Hepatocyte (in vitro differentiated cells): ENCODE measurements around the gene IGFBP6. TPM values are rescaled to one million over a fixed set of nuclear protein-coding genes. Genes with fewer than 3 reads are reported as not detected.

ENCODE experiments used
- DNase-seq: peaks from one replicate; pipeline ENCODE4 v3.0.0-alpha.2; 2016; ENCODE audit warnings: low spot score
- H2AFZ ChIP-seq: fragments of 200-600 bp; sonication (generic); 2 replicates; pipeline ENCODE4 v1.6.0; 2016; ENCODE audit warnings: antibody characterized with exemption, mild to moderate bottlenecking
- H3K27ac ChIP-seq: fragments of 200-600 bp; sonication (generic); 2 replicates; pipeline ENCODE4 v1.5.1; 2016; ENCODE audit warnings: mild to moderate bottlenecking
- H3K27me3 ChIP-seq: fragments of 200-600 bp; sonication (generic); 2 replicates; pipeline ENCODE4 v1.6.1; 2016
- H3K36me3 ChIP-seq: fragments of 200-600 bp; sonication (generic); replicated peaks from 2 replicates; pipeline ENCODE4 v1.5.1; 2016; ENCODE audit warnings: low read depth; ENCODE audit not compliant: insufficient read depth
- H3K4me1 ChIP-seq: fragments of 200-600 bp; sonication (generic); 2 replicates; pipeline ENCODE4 v1.5.1; 2016; ENCODE audit warnings: mild to moderate bottlenecking, moderate library complexity; ENCODE audit not compliant: insufficient read depth
- H3K4me2 ChIP-seq: fragments of 200-600 bp; sonication (generic); 2 replicates; pipeline ENCODE4 v1.6.0; 2016
- H3K4me3 ChIP-seq: fragments of 200-600 bp; sonication (generic); 2 replicates; pipeline ENCODE4 v1.5.1; 2016; ENCODE audit warnings: mild to moderate bottlenecking
- H3K79me2 ChIP-seq: fragments of 200-600 bp; sonication (generic); 2 replicates; pipeline ENCODE4 v1.6.0; 2017; ENCODE audit warnings: mild to moderate bottlenecking
- H3K9me2 ChIP-seq: fragments of 200-600 bp; sonication (generic); replicated peaks from 2 replicates; pipeline ENCODE4 v1.6.0; 2017; ENCODE audit warnings: mild to moderate bottlenecking; ENCODE audit not compliant: insufficient read depth
- H3K9me3 ChIP-seq: fragments of 200-600 bp; sonication (generic); 2 replicates; pipeline ENCODE4 v1.5.1; 2016; ENCODE audit warnings: low read depth, mild to moderate bottlenecking
- H4K20me1 ChIP-seq: fragments of 200-600 bp; sonication (generic); 2 replicates; pipeline ENCODE4 v1.6.0; 2016; ENCODE audit warnings: mild to moderate bottlenecking; ENCODE audit not compliant: insufficient read depth, poor library complexity, severe bottlenecking
- EZH2 ChIP-seq: fragments of 200-600 bp; sonication (generic); IDR thresholded peaks from 2 replicates; pipeline ENCODE4 v1.6.1; 2016; ENCODE audit warnings: antibody characterized with exemption, mild to moderate bottlenecking, borderline replicate concordance
- EZH2phosphoT487 ChIP-seq: fragments of 200-600 bp; sonication (generic); IDR thresholded peaks from one replicate; pipeline ENCODE4 v1.6.1; 2018; ENCODE audit warnings: antibody characterized with exemption, mild to moderate bottlenecking, low read depth, moderate library complexity; ENCODE audit not compliant: unreplicated experiment, severe bottlenecking
- WGBS: methylation state at CpG from one replicate; pipeline ENCODE4 v1.1.6; 2016; ENCODE audit warnings: low lambda C conversion rate; ENCODE audit errors: missing lambda C conversion rate; 5-methylcytosine and 5-hydroxymethylcytosine counted together
- polyA plus RNA-seq: library from polyadenylated mRNA; unstranded; fragments of >200 nt; fragmentation: Nextera tagmentation; extraction: Ambion mirVana; gene quantifications from 2 replicates; pipeline ENCODE4 v1.2.1, GENCODE V29; 2016
- total RNA-seq: library from RNA; depleted of rRNA; stranded (reverse); fragments of >200 nt; gene quantifications from 2 replicates; pipeline ENCODE4 v1.2.3, GENCODE V29; 2014
- TF ChIP-seq, protein P1 (sequence below): fragments of 200-600 bp; sonication (generic); IDR thresholded peaks from 2 replicates; pipeline ENCODE4 v1.5.1; 2016; ENCODE audit warnings: antibody characterized with exemption, mild to moderate bottlenecking; ENCODE audit not compliant: poor library complexity

Gene IGFBP6
- total and polyA plus RNA-seq, 2 experiments from 2014 or later: 25.1 to 86.0 TPM

DNA sequence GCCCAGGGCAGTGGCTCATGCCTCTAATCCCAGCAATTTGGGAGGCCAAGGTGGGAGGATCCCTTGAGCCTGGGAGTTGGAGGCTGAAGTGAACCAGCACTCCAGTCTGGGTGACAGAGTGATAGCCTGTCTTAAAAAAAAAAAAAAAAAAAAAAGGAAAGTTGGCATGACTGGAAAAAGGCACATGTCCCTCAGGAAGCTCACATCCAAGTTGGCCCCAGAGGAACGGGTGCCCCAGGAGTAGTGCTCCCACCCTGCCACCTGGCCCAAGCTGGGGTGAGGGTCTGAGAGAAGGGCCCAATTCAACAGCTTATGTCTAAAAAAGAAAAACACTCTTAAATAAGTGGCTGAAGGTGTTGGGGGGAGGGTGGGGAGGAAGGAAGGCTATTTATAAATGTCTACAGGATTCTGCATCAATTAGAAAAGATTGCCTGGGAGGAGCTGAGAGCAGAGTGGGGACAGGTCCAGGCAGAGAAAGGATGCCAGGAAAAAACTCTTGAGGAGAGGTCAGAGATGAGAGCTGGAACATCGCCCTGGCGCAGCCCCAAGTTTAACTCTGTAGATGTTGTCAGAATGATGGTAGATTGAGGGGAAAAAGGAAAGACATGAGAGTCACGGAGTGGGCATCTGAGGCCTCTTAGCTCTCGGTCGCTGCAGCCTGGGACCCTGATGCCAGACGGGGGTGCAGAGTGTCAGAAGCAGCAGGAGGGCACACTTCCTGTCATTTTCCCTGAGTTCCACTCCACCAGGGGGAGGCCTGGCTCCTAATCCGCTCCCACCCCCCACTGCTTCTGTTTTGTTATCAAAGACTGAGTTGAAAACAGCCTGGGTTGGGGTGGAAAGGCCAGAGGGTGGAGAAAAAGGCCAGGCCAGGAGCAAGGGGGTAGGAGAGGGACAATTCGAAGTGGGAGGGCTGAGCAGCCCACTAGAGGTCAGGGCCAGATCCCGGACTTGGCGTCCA, 25.6 kb upstream of the IGFBP6 start:
- Histone ChIP-seq H3K4me2 (peak overlapping the region; percentile 19), H3K79me2 (no peaks in the 10 kb centered on the region), H3K4me1 (peaks cover 12% of the 10 kb centered on the region), H3K9me2 (no peaks in the 10 kb centered on the region), H3K4me3 (no peak overlapping the region), H4K20me1 (no peaks in the 10 kb centered on the region), H3K27me3 (no peaks in the 10 kb centered on the region), H3K36me3 (no peaks in the 10 kb centered on the region), H2AFZ (no peak overlapping the region), H3K27ac (peak overlapping the region; percentile 60), H3K9me3 (no peaks in the 10 kb centered on the region)
- WGBS: 51% methylated on average over 11 of the region's 11 CpGs
- TF ChIP-seq, protein P1, sequence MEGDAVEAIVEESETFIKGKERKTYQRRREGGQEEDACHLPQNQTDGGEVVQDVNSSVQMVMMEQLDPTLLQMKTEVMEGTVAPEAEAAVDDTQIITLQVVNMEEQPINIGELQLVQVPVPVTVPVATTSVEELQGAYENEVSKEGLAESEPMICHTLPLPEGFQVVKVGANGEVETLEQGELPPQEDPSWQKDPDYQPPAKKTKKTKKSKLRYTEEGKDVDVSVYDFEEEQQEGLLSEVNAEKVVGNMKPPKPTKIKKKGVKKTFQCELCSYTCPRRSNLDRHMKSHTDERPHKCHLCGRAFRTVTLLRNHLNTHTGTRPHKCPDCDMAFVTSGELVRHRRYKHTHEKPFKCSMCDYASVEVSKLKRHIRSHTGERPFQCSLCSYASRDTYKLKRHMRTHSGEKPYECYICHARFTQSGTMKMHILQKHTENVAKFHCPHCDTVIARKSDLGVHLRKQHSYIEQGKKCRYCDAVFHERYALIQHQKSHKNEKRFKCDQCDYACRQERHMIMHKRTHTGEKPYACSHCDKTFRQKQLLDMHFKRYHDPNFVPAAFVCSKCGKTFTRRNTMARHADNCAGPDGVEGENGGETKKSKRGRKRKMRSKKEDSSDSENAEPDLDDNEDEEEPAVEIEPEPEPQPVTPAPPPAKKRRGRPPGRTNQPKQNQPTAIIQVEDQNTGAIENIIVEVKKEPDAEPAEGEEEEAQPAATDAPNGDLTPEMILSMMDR: no peak
- TF ChIP-seq EZH2phosphoT487 (no peak), EZH2 (no peak)
- peak; percentile 49 for DNase-seq

DNA sequence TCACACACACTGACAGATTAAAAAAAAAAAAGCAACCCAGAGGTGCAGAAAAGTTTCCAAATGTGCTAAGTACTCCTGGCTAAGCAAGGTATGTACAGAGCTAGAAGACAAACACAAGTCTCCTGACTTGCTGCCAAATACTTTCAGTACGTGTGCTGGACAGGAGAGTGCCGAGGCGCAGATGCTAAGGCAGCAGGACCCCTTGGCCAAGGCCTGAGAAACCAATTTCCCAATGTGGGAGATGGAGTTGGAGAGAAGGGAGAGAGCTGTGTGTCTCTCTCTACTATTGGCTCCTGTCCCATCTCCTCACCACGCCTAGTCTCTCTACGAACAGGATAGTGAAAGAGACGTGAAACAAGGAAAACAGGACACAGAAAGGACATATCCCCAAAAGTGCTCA, 23.6 kb upstream of the IGFBP6 start:
- Histone ChIP-seq H4K20me1 (no peaks in the 10 kb centered on the region), H3K36me3 (no peaks in the 10 kb centered on the region), H3K9me2 (no peaks in the 10 kb centered on the region), H2AFZ (no peak overlapping the region), H3K4me3 (no peak overlapping the region), H3K4me2 (no peak overlapping the region), H3K4me1 (peaks cover 21% of the 10 kb centered on the region), H3K79me2 (peaks cover 12% of the 10 kb centered on the region), H3K27ac (no peak overlapping the region), H3K27me3 (no peaks in the 10 kb centered on the region), H3K9me3 (no peaks in the 10 kb centered on the region)
- TF ChIP-seq EZH2phosphoT487 (no peak), EZH2 (no peak)
- TF ChIP-seq, protein P1: no peak
- 92% methylated on average over 6 of the region's 6 CpGs for WGBS
- no peak for DNase-seq

DNA sequence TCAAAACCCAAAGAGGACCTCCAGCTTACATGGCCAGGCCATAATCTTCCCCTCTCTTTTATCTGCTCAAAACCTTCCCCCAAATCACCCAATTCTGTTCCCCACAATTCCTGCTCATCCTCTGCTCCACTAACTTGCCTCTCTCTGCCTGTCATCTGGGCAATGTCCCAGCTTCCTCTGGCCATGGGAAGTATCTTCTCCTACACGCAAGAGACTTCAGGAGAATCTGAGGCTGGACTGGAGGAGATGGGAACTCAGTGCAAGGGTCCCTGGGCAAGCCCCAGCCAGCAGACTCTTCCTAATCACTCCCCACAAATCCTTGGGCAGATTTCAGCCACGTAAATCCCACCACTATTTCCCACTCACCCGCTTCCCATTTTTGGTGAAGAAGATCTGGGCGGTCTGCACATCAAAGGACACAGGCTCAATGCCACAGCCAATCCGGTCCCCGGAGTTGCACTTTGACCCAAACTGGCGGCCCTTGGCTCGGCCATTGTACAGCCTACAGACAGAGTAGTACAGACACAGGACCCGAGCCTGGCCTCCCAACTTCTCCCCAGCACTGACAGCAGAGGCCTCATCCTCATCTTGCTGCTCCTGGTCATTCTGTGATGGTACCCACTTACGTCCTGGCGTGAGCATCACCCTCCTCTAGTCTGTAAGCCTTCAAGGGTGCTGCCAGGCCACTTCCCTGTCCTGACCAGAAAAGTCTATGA, 23.0 kb upstream of the IGFBP6 start:
- Histone ChIP-seq H3K36me3 (no peaks in the 10 kb centered on the region), H3K4me2 (no peak overlapping the region), H3K4me1 (peaks cover 21% of the 10 kb centered on the region), H2AFZ (no peak overlapping the region), H3K4me3 (no peak overlapping the region), H3K79me2 (peaks cover 12% of the 10 kb centered on the region), H3K9me3 (no peaks in the 10 kb centered on the region), H3K27me3 (no peaks in the 10 kb centered on the region), H3K9me2 (no peaks in the 10 kb centered on the region), H3K27ac (no peak overlapping the region), H4K20me1 (no peaks in the 10 kb centered on the region)
- WGBS: 96% methylated on average over 11 of the region's 11 CpGs
- no peak for DNase-seq
- no peak for TF ChIP-seq EZH2
- TF ChIP-seq EZH2phosphoT487: no peak
- TF ChIP-seq, protein P1: no peak
